Upper lobe of right lung (tissue), 1 donor: ENCODE results near the gene TERT. TPM values are rescaled to one million over a fixed set of nuclear protein-coding genes. Genes with fewer than 3 reads are reported as not detected.
A peak's percentile ranks its signal among the peaks of the same experiment; 100 is the strongest.

Experiments used
- ATAC-seq: fragments of 200-7000 bp; cut with Tn5 transposase; one replicate; pipeline ENCODE4 v1.9.1; 2020; ENCODE audit warnings: mild to moderate bottlenecking, moderate library complexity
- DNase-seq: peaks from one replicate; pipeline ENCODE4 v3.0.0-alpha.2; 2020
- H3K27ac ChIP-seq: fragments of 200-600 bp; one replicate; pipeline ENCODE4 v1.8.0; 2022
- H3K27me3 ChIP-seq: fragments of 200-600 bp; one replicate; pipeline ENCODE4 v1.8.0; 2022; ENCODE audit warnings: mild to moderate bottlenecking
- H3K36me3 ChIP-seq: fragments of 200-600 bp; one replicate; pipeline ENCODE4 v1.8.0; 2022
- H3K4me1 ChIP-seq: fragments of 200-600 bp; one replicate; pipeline ENCODE4 v1.8.0; 2022
- H3K4me3 ChIP-seq: fragments of 200-600 bp; one replicate; pipeline ENCODE4 v1.8.0; 2022; ENCODE audit warnings: mild to moderate bottlenecking
- H3K9me3 ChIP-seq: fragments of 200-600 bp; one replicate; pipeline ENCODE4 v1.8.0; 2022
- CTCF ChIP-seq: fragments of 200-600 bp; IDR thresholded peaks from one replicate; pipeline ENCODE4 v1.8.0; 2022; ENCODE audit warnings: antibody characterized with exemption
- intact Hi-C: fragments of 100-400 bp; cut with DNase I; formaldehyde crosslinking; loops from one replicate; pipeline ENCODE4 v1.11.0; 2022
- total RNA-seq: library from RNA; stranded (reverse); fragmentation: NEBNext Ultra II Directional; extraction: Animal tissue kit (Norgen Biotek cat#: 25700); gene quantifications from one replicate; pipeline ENCODE4 v1.2.1, GENCODE V29; 2021
- donor health status: DM: no; HTN: yes; CAD: no; lungs with severe emphysema.

TERT gene
- total RNA-seq, 1 donor from 2014 or later: not detected

GRCh38 chr5:1311439-1312055 lies 16.7 kb upstream of the TERT start:
- peaks cover 19% of the 10 kb centered on the region for H3K4me1 ChIP-seq
- no peaks in the 10 kb centered on the region for H3K27me3 ChIP-seq
- no peaks in the 10 kb centered on the region for H3K36me3 ChIP-seq
- no peak overlapping the region for H3K27ac ChIP-seq
- TF ChIP-seq CTCF: no peak
- no peak for ATAC-seq
- DNase-seq: peak; percentile 42
- intact Hi-C loops: no loop called here
- H3K4me3 ChIP-seq: no peak overlapping the region
- no peaks in the 10 kb centered on the region for H3K9me3 ChIP-seq

DNA sequence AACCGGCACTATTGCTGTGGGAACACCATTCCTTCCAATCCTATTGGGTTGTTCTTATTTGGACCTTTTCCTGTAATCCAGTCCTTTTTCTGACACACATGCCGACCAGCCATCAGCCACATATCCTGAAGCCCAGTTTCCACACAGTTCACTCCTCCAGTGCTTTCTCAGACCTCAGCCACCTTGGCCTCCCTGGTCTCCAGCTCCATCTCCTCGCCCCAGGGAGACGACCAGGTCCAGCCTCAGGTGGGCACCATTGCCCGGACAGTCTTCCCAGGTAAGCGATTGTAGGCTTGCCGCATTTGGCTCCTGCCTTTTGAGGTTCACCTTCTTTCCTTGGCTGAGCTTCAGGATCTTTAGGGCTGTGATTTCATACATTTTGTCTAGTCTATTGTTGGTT lies 15.2 kb upstream of the TERT start:
- DNase-seq (peak; percentile 33), ATAC-seq (no peak)
- peaks cover 5% of the 10 kb centered on the region for H3K4me1 ChIP-seq
- no peaks in the 10 kb centered on the region for H3K27me3 ChIP-seq
- TF ChIP-seq CTCF: no peak
- H3K9me3 ChIP-seq: no peaks in the 10 kb centered on the region
- H3K27ac ChIP-seq: no peak overlapping the region
- no peaks in the 10 kb centered on the region for H3K36me3 ChIP-seq
- H3K4me3 ChIP-seq: no peak overlapping the region
- intact Hi-C loops: no loop called here

DNA sequence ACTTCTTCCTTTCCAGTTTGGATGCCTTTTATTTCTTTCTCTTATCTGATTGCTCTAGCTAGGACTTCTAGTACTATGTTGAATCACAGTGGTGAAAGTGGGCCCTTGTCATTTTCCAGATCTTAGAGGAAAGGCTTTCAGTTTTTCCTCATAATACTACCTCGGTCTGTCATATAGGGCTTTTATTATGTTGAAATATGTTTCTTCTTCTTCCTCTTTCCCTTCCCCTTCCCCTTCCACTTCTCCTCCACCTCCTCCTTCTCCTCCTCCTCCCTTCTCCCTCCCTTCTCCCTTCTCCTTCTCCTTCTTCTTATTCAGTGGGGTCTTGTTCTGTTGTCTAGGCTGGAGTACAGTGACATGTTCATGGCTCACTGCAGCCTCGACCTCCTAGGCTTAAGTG lies 9.2 kb upstream of the TERT start:
- no peak for DNase-seq
- Histone ChIP-seq H3K27me3 (no peaks in the 10 kb centered on the region), H3K4me3 (no peak overlapping the region), H3K27ac (no peak overlapping the region), H3K4me1 (no peaks in the 10 kb centered on the region), H3K9me3 (no peaks in the 10 kb centered on the region), H3K36me3 (no peaks in the 10 kb centered on the region)
- ATAC-seq: peak; percentile 51
- intact Hi-C loops: no loop called here
- TF ChIP-seq CTCF: no peak

GRCh38 chr5:1302258-1302657 lies 7.4 kb upstream of the TERT start:
- TF ChIP-seq CTCF: no peak
- ATAC-seq: no peak
- Histone ChIP-seq H3K4me1 (no peaks in the 10 kb centered on the region), H3K36me3 (no peaks in the 10 kb centered on the region), H3K27me3 (no peaks in the 10 kb centered on the region), H3K9me3 (no peaks in the 10 kb centered on the region), H3K27ac (no peak overlapping the region), H3K4me3 (no peak overlapping the region)
- intact Hi-C loops: no loop called here
- DNase-seq: no peak

GRCh38 chr5:1300581-1301083 lies 5.8 kb upstream of the TERT start:
- DNase-seq (peak; percentile 56), ATAC-seq (no peak)

More at GRCh38 chr5:1300581-1301083, 5.8 kb upstream of the TERT start:
- H3K4me1 ChIP-seq: no peaks in the 10 kb centered on the region
- no peaks in the 10 kb centered on the region for H3K36me3 ChIP-seq
- H3K4me3 ChIP-seq: no peak overlapping the region
- H3K27ac ChIP-seq: no peak overlapping the region
- no peaks in the 10 kb centered on the region for H3K27me3 ChIP-seq
- no peak for TF ChIP-seq CTCF
- no peaks in the 10 kb centered on the region for H3K9me3 ChIP-seq
- intact Hi-C loops: no loop called here
